IMR-90 (cell line): Measurements from ENCODE around the gene PHC1. TPM values are rescaled to one million over a fixed set of nuclear protein-coding genes. Genes with fewer than 3 reads are reported as not detected.

Experiments
- ATAC-seq: fragments of 200-7000 bp; cut with Tn5 transposase; 2 replicates; pipeline ENCODE4 v1.9.1; 2020; ENCODE audit warnings: low read depth, mild to moderate bottlenecking, moderate library complexity
- BruUV-seq: library from RNA; stranded (reverse); fragments of 400-500 nt; replicated peaks from 2 replicates; lab custom pipeline; 2021; lab: Mats Ljungman, UMichigan
- CTCF ChIA-PET: fragments of 300-600 bp; formaldehyde crosslinking; extraction: SDS; loops from one replicate; lab custom pipeline; 2021; ENCODE audit warnings: antibody characterized with exemption; lab: Yijun Ruan, JAX
- POLR2A ChIA-PET: fragments of 300-600 bp; sonication (Branson Sonifier 250); formaldehyde crosslinking; loops from one replicate; lab custom pipeline; 2022; ENCODE audit warnings: antibody characterized with exemption; ENCODE audit not compliant: unreplicated experiment; lab: Charles Lee
- DNase-seq: peaks from one replicate; pipeline ENCODE4 v3.0.0; 2013
- H2AFZ ChIP-seq: replicated peaks from 2 replicates; pipeline ENCODE3; 2013; ENCODE audit warnings: low read length, mild to moderate bottlenecking; ENCODE audit not compliant: poor library complexity
- H2AK5ac ChIP-seq: 2 replicates; pipeline ENCODE4 v1.6.1; 2013; ENCODE audit warnings: low read depth, low read length, inconsistent platforms
- H2AK9ac ChIP-seq: replicated peaks from 2 replicates; pipeline ENCODE3; 2013; ENCODE audit warnings: mild to moderate bottlenecking, low read depth, low read length, moderate library complexity; ENCODE audit not compliant: poor library complexity
- H2BK120ac ChIP-seq: 2 replicates; pipeline ENCODE4 v1.6.1; 2013; ENCODE audit warnings: low read depth, low read length, inconsistent platforms
- H2BK15ac ChIP-seq: 3 replicates; pipeline ENCODE4 v1.6.1; 2013; ENCODE audit warnings: low read depth, low read length, inconsistent platforms
- H2BK20ac ChIP-seq: 2 replicates; pipeline ENCODE4 v1.6.1; 2013; ENCODE audit warnings: low read depth, mild to moderate bottlenecking, inconsistent platforms, low read length, moderate library complexity
- H2BK5ac ChIP-seq: 2 replicates; pipeline ENCODE4 v1.6.1; 2013; ENCODE audit warnings: mild to moderate bottlenecking, low read depth, low read length, inconsistent platforms; ENCODE audit not compliant: poor library complexity, severe bottlenecking
- H3K14ac ChIP-seq: replicated peaks from 2 replicates; pipeline ENCODE4 v1.6.1; 2013; ENCODE audit warnings: low read depth, low read length, inconsistent platforms
- H3K18ac ChIP-seq: 2 replicates; pipeline ENCODE4 v1.6.1; 2013; ENCODE audit warnings: low read depth, low read length, control low read depth
- H3K23ac ChIP-seq: 2 replicates; pipeline ENCODE4 v1.6.1; 2013; ENCODE audit warnings: low read depth, low read length, inconsistent platforms
- H3K27ac ChIP-seq: 2 replicates; pipeline ENCODE4 v1.5.1; 2013; ENCODE audit warnings: mild to moderate bottlenecking, control low read depth, low read length; ENCODE audit not compliant: insufficient read depth
- H3K27me3 ChIP-seq: 2 replicates; pipeline ENCODE4 v1.6.1; 2013; ENCODE audit warnings: low read length; ENCODE audit not compliant: control insufficient read depth, insufficient read depth
- H3K36me3 ChIP-seq: 2 replicates; pipeline ENCODE4 v1.6.1; 2013; ENCODE audit warnings: low read length, mixed read lengths; ENCODE audit not compliant: control insufficient read depth, insufficient read depth
- H3K4ac ChIP-seq: 2 replicates; pipeline ENCODE4 v1.6.1; 2013; ENCODE audit warnings: low read depth, low read length, inconsistent platforms
- H3K4me1 ChIP-seq: 2 replicates; pipeline ENCODE4 v1.6.1; 2013; ENCODE audit warnings: low read length, mixed read lengths; ENCODE audit not compliant: control insufficient read depth, insufficient read depth
- H3K4me2 ChIP-seq: 2 replicates; pipeline ENCODE4 v1.6.1; 2013; ENCODE audit warnings: low read depth, mild to moderate bottlenecking, control low read depth, low read length, moderate library complexity
- H3K4me3 ChIP-seq: 2 replicates; pipeline ENCODE4 v1.5.1; 2013; ENCODE audit warnings: low read depth, mild to moderate bottlenecking, control low read depth, low read length, moderate library complexity; ENCODE audit not compliant: insufficient read depth
- H3K56ac ChIP-seq: 2 replicates; pipeline ENCODE4 v1.6.1; 2013; ENCODE audit warnings: low read length, inconsistent platforms; ENCODE audit not compliant: insufficient read depth; ENCODE audit errors: extremely low read depth
- H3K79me1 ChIP-seq, 2 experiments: 2 replicates each; pipeline ENCODE4 v1.6.1; 2013; ENCODE audit warnings: low read length in 2 of 2, inconsistent platforms in 1 of 2, low read depth in 1 of 2
- H3K9ac ChIP-seq: 2 replicates; pipeline ENCODE4 v1.6.1; 2013; ENCODE audit warnings: low read depth, low read length, control low read depth
- H3K9me1 ChIP-seq: 2 replicates; pipeline ENCODE4 v1.6.1; 2013; ENCODE audit warnings: low read length, inconsistent platforms; ENCODE audit not compliant: insufficient read depth
- H3K9me3 ChIP-seq: 2 replicates; pipeline ENCODE4 v1.6.1; 2013; ENCODE audit warnings: low read length; ENCODE audit not compliant: control insufficient read depth, insufficient read depth
- H4K20me1 ChIP-seq: 2 replicates; pipeline ENCODE4 v1.6.1; 2013; ENCODE audit warnings: low read length, inconsistent platforms; ENCODE audit not compliant: insufficient read depth
- H4K5ac ChIP-seq: 2 replicates; pipeline ENCODE4 v1.6.1; 2013; ENCODE audit warnings: mild to moderate bottlenecking, low read depth, low read length, control low read depth
- H4K8ac ChIP-seq, 2 experiments: 2 replicates each; pipeline ENCODE4 v1.6.1; 2013; ENCODE audit warnings: low read depth in 2 of 2, low read length in 2 of 2, control low read depth in 1 of 2, inconsistent platforms in 1 of 2
- H4K91ac ChIP-seq: 2 replicates; pipeline ENCODE4 v1.6.1; 2013; ENCODE audit warnings: low read depth, low read length, inconsistent platforms; ENCODE audit not compliant: insufficient read depth
- CEBPB ChIP-seq: IDR thresholded peaks from 2 replicates; pipeline ENCODE4 v1.6.1; 2012; ENCODE audit warnings: low read depth, low read length, improper control_type of control experiment
- FOS ChIP-seq: fragments of 150-350 bp; IDR thresholded peaks from 2 replicates; pipeline ENCODE4 v1.6.1; 2016; ENCODE audit warnings: low read depth, low read length
- NFE2L2 ChIP-seq: fragments of 150-350 bp; IDR thresholded peaks from 2 replicates; pipeline ENCODE4 v1.6.1; 2016; ENCODE audit warnings: low read depth, mild to moderate bottlenecking, low read length
- WGBS, 2 experiments: methylation state at CpG; one replicate each; pipeline versions ENCODE4 v1.1.5 to v1.1.7; 2013; ENCODE audit warnings: missing lambda C conversion rate in 2 of 2; ENCODE audit not compliant: insufficient read length in 1 of 2; ENCODE audit errors: extremely low coverage in 2 of 2; 5-methylcytosine and 5-hydroxymethylcytosine counted together
- dilution Hi-C: fragments of 300-500 bp; cut with HindIII; formaldehyde crosslinking; loops from one replicate; pipeline ENCODE4 v1.14.3; 2018; ENCODE audit warnings: low sequenced_read_pairs; ENCODE audit not compliant: unreplicated experiment
- in situ Hi-C: fragments of 300-500 bp; cut with MboI; formaldehyde crosslinking; loops from 3 replicates; pipeline ENCODE4 v1.14.3; 2019; ENCODE audit warnings: low sequenced_read_pairs, inconsistent platforms, mixed read lengths
- intact Hi-C: fragments of 100-400 bp; cut with micrococcal nuclease; formaldehyde crosslinking; loops from 2 replicates; pipeline ENCODE4 v1.10.0; 2022
- polyA plus RNA-seq, 3 experiments: library from polyadenylated mRNA; depleted of rRNA; stranded (reverse); fragments of >200 nt; gene quantifications; 2 replicates each; pipeline ENCODE4 v1.2.3, GENCODE V29; 2012; ENCODE audit warnings: low replicate concordance in 1 of 3
- total RNA-seq: library from RNA; depleted of rRNA; stranded (reverse); fragments of >200 nt; gene quantifications from 2 replicates; pipeline ENCODE4 v1.2.3, GENCODE V29; 2012

PHC1 gene
- total and polyA plus RNA-seq, 2 of the 4 experiments (the other 2 are of a cell fraction), result 9.1 to 23.1 TPM

- Histone ChIP-seq H3K23ac (no peak overlapping the region), H3K4me1 (no peaks in the 10 kb centered on the region), H3K27ac (no peak overlapping the region), H3K36me3 (peaks cover 25% of the 10 kb centered on the region), H4K8ac (no peak overlapping the region), H3K9me3 (no peaks in the 10 kb centered on the region), H2BK5ac (no peak overlapping the region), H2AFZ (no peak overlapping the region), H3K9me1 (no peaks in the 10 kb centered on the region; the same call in 1 of the 2 replicates), H3K79me1 (peaks cover 9 to 22% of the 10 kb centered on the region in 2 experiments), H3K27me3 (no peaks in the 10 kb centered on the region), H4K20me1 (peaks cover 11% of the 10 kb centered on the region; the same call in 1 of the 2 replicates), H3K56ac (no peak overlapping the region), H3K4ac (no peak overlapping the region), H3K9ac (no peak overlapping the region), H4K5ac (no peak overlapping the region), H3K4me2 (no peak overlapping the region), H2AK5ac (no peak overlapping the region), H2BK120ac (no peak overlapping the region), H3K4me3 (no peak overlapping the region), H3K14ac (no peak overlapping the region), H2BK15ac (no peak overlapping the region), H4K91ac (no peak overlapping the region), H3K18ac (no peak overlapping the region), H2BK20ac (no peak overlapping the region), H2AK9ac (no peak overlapping the region)
- dilution Hi-C loops (no loop called here), in situ Hi-C loops (no loop called here), intact Hi-C loops (no loop called here)
- DNase-seq (no peak), ATAC-seq (no peak)
- no CpG with 5 or more reads among the region's 10 CpGs for WGBS, 2 experiments
- ChIA-PET POLR2A (no interaction called here), CTCF (no interaction called here)
- no TSS peak for BruUV-seq
- TF ChIP-seq NFE2L2 (no peak), FOS (no peak), CEBPB (peak; percentile 84)
Observed at GRCh38 chr12:8943565-8944186, 29.4 kb downstream of the PHC1 start.
